Tibial artery (tissue), 4 donors: ENCODE data around the gene MRC1.

ENCODE experiments used
- DNase-seq, 2 donors: peaks; one replicate each; pipeline ENCODE4 v3.0.0-alpha.2; 2019
- H3K27ac ChIP-seq, 2 donors: fragments of 200-600 bp; sonication (generic) in 1 of 2; 1 replicate in 1 of 2; 2 replicates in 1 of 2; pipeline ENCODE4 v1.5.1; 2018 to 2019; ENCODE audit warnings: mild to moderate bottlenecking in 1 of 2
- H3K27me3 ChIP-seq, 2 donors: fragments of 200-600 bp; sonication (generic) in 1 of 2; one replicate each; pipeline versions ENCODE4 v1.5.1 to v1.6.0; 2016 to 2019
- H3K36me3 ChIP-seq, 3 donors: fragments of 200-600 bp; sonication (generic) in 2 of 3; one replicate each; pipeline ENCODE4 v1.5.1; 2016 to 2019; ENCODE audit warnings: mild to moderate bottlenecking in 2 of 3
- H3K4me1 ChIP-seq, 4 donors: fragments of 200-600 bp; sonication (generic) in 2 of 4; 1 replicate in 3 of 4; 2 replicates in 1 of 4; pipeline ENCODE4 v1.5.1; 2016 to 2019
- H3K4me3 ChIP-seq, 2 donors: fragments of 200-600 bp; sonication (generic) in 1 of 2; 1 replicate in 1 of 2; 2 replicates in 1 of 2; pipeline ENCODE4 v1.5.1; 2018 to 2019; ENCODE audit warnings: mild to moderate bottlenecking in 2 of 2
- H3K9me3 ChIP-seq, 3 donors: fragments of 200-600 bp; sonication (generic) in 1 of 3; one replicate each; pipeline ENCODE4 v1.5.1; 2016 to 2019
- CTCF ChIP-seq, 2 experiments: fragments of 200-600 bp in 1 of 2; fragments of 450-650 bp in 1 of 2; IDR thresholded peaks; one replicate each; pipeline ENCODE4 v1.5.1; 2017 to 2019; ENCODE audit warnings: antibody characterized with exemption in 2 of 2, mild to moderate bottlenecking in 1 of 2, moderate library complexity in 1 of 2
- intact Hi-C: fragments of 100-400 bp; cut with DNase I; formaldehyde crosslinking; loops from one replicate; pipeline ENCODE4 v1.15.0; 2023; ENCODE audit warnings: low total_unique reads

The MRC1 gene

DNA sequence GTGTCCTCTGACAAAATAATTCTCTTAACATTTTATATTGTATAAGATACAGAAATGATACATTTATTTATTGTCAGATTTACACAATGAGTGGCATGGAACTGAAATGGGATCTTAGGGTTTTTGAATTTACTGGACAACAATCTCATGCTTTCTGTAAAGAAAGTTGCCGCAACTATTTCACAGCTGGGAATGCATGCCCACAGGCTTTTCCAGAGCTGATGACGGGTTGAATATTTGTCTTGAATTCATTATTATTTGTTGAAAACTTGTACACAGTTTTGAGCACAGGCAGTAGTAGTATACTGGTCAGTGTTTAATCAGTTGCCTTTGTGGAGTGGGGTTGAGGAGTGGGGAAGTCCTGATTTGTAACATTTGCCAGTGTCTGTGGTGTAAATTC, 20.5 kb upstream of the MRC1 start:
- no peak for TF ChIP-seq CTCF (IDR thresholded peaks at IDR 0.05)
- Histone ChIP-seq H3K9me3 (no peaks in the 10 kb centered on the region), H3K36me3 (no peaks in the 10 kb centered on the region), H3K27ac (no peak overlapping the region), H3K4me3 (no peak overlapping the region), H3K4me1 (peaks cover 0 to 1% (median 0%) of the 10 kb centered on the region in 4 donors), H3K27me3 (no peaks in the 10 kb centered on the region)
- intact Hi-C loops = no loop called here
- DNase-seq = no peak

DNA sequence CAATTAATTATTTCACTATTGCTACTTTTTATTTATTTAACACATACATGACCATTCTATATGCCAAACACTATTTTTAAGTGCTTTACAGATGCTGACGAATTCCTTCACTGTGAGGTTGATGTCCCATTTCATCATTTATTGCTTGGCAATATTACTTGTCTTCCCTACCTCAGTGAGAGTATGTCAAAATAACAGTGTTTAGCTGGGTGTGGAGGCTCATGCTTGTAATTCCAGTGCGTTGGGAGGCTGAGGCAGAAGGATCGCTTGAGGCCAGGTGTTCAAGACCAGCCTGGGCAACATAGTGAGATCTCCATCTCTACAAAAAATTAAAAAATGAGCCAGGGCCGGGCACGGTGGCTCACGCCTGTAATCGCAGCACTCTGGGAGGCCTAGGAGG, 19.8 kb upstream of the MRC1 start:
- Histone ChIP-seq H3K27me3 (no peaks in the 10 kb centered on the region), H3K36me3 (no peaks in the 10 kb centered on the region), H3K4me3 (no peak overlapping the region), H3K9me3 (no peaks in the 10 kb centered on the region), H3K4me1 (no peaks in the 10 kb centered on the region), H3K27ac (no peak overlapping the region)
- DNase-seq = no peak
- intact Hi-C loops = no loop called here
- TF ChIP-seq CTCF (IDR thresholded peaks at IDR 0.05) = no peak

DNA sequence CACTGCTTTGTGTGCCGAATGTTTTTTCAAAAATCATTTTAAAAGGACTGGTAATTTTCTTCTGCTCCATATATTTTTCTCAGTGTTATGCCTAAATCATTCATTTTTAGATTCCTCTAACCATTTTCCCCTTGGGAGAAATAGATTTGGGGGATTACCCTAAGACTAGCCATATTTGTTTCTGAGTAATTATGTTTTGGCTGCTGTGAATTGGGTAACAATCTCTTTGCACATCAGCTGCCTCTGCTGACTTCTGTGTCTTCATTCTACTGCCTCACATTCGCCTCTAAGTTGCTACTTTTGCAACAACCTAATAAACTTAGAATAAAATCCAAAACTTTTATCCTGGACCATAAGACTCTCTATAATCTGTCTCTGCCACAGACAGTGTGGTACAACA, 18.5 kb upstream of the MRC1 start:
- TF ChIP-seq CTCF (IDR thresholded peaks at IDR 0.05) = no peak
- Histone ChIP-seq H3K27ac (no peak overlapping the region), H3K4me1 (no peaks in the 10 kb centered on the region), H3K9me3 (no peaks in the 10 kb centered on the region), H3K36me3 (no peaks in the 10 kb centered on the region), H3K4me3 (no peak overlapping the region), H3K27me3 (no peaks in the 10 kb centered on the region)
- intact Hi-C loops = no loop called here
- DNase-seq = no peak

- Histone ChIP-seq H3K36me3 (no peaks in the 10 kb centered on the region), H3K27ac (no peak overlapping the region), H3K9me3 (no peaks in the 10 kb centered on the region), H3K27me3 (no peaks in the 10 kb centered on the region), H3K4me3 (no peak overlapping the region), H3K4me1 (no peaks in the 10 kb centered on the region)
- TF ChIP-seq CTCF (IDR thresholded peaks at IDR 0.05) = no peak
- no peak for DNase-seq
- intact Hi-C loops = no loop called here
Measured at GRCh38 chr10:17792991-17793390, 16.2 kb upstream of the MRC1 start.

DNA sequence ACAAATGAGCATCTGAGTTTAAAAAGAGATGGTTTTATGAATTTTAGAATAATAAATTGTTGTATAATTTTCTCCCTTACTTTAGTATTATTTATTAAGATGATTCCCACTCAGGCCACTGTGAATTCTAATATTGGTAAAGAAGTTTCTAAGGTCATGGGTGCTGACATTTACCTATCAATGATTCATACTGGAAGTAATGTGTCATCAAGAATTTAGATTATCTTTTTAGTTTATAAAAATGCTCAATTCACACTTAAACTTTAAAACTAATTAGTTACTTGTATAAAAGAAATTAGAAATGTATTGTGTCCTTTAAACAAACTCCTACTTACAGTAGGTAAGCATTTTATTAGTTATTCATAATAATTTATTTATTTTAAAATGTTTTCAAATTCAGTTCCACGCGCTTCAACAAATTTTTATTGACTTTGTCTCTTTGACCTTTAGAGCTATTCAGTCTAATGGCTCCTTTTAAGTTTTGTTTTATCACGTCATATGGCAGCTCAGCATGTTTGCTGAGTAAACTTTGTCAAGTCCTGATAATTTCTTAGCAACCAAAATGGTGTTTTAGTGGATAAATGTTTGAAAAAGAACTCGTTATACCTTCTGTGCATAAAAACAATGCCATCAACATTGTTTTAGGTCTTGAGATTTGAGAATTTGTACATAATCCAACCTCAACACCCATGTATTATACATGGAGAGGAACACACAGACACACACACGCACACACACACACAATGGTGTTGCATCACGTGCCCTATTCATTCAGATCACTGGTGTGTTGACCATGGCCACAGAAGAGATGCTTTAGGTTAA, 15.1 kb upstream of the MRC1 start:
- no peaks in the 10 kb centered on the region for H3K27me3 ChIP-seq
- no peak overlapping the region for H3K27ac ChIP-seq
- no peak for TF ChIP-seq CTCF (IDR thresholded peaks at IDR 0.05)
- DNase-seq = no peak
- no peaks in the 10 kb centered on the region for H3K9me3 ChIP-seq
- intact Hi-C loops = no loop called here
- no peaks in the 10 kb centered on the region for H3K36me3 ChIP-seq
- no peaks in the 10 kb centered on the region for H3K4me1 ChIP-seq
- H3K4me3 ChIP-seq = no peak overlapping the region
